ENCODE results near the gene UCMA. TPM values are rescaled to one million over a fixed set of nuclear protein-coding genes. Genes with fewer than 3 reads are reported as not detected.

UCMA gene
- total and polyA plus RNA-seq, 9 of the 15 experiments (the other 6 are each of a cell fraction or from before 2014, with no cell fraction given): not detected

DNA sequence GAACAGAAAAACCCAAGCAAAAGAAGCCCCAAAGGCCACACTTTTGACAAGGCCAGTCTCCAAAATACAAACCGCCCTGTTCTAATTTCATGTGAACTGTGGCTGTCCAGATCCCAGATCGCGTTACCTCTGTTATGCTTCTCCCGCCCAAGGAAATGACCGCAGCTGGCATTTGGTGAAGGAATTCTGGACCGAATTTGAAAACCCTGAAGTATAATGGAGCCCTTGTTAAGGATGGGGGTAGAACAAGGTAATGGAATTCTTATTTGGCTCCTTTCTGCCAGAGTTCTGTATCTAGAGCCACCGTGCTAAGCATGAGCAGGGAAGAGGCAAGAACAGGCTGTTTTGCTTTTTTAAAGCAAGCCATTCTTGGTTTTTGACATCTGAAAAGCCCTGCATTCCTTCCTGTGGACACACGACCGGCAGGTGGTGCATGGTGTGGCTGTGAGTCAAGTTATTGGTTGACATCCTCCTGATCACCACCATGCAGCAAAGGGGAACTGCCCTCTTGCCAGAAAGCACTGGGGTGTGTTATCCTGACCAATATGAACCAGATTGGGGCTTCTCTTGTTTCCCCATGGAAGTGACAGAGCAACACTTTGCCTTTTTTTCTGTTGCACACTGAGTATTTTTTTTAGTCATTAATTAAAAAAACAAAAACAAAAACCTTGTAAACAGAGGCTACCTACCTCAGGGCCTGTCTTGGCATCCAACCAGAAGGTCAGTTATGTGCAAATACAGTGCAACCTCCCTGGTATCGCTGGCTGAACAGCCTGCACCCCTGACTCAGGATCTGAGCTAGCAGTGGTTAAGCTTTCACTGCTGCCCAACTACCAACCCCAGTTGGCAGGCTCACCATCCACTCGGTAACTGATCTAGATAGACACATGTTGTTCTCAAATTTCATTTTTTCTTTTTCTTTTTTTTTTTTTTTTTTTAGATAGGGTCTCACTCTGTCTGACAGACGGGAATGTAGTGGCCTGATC lies 14.2 kb downstream of the UCMA start (continued):
- TF ChIP-seq E2F6 (IDR thresholded peaks at IDR 0.05; ENCODE audit: borderline replicate concordance in 1 of 2, extremely low read depth in 1 of 2, insufficient read depth in 1 of 2, insufficient read length in 1 of 2, low read depth in 1 of 2, low read length in 1 of 2, poor library complexity in 1 of 2, severe bottlenecking in 1 of 2) (peak in 1 of 2 experiments; percentile 16), ZNF561 (CRISPR knock-in tag; conservative IDR thresholded peaks at IDR 0.05) (no peak), CBFA2T3 (IDR thresholded peaks at IDR 0.05) (0 out of 2 replicates have a peak, but pooled peaks have one; percentile 23), CTBP1 (IDR thresholded peaks at IDR 0.05; ENCODE audit: borderline replicate concordance) (peak; percentile 47; the same call in 1 of the 2 replicates), MCM3 (IDR thresholded peaks at IDR 0.05) (no peak), RB1 (IDR thresholded peaks at IDR 0.05; ENCODE audit: low read depth) (0 out of 2 replicates have a peak, but pooled peaks have one; percentile 52), RAD21 (CRISPR knock-in tag; conservative IDR thresholded peaks at IDR 0.05 in 1 of 2, IDR thresholded peaks at IDR 0.05 in 1 of 2) (peak; percentile 49 to 75), MYNN (IDR thresholded peaks at IDR 0.05) (0 out of 2 replicates have a peak, but pooled peaks have one; percentile 35), MYNN (CRISPR knock-in tag; IDR thresholded peaks at IDR 0.05) (no peak), JUND (IDR thresholded peaks at IDR 0.05; ENCODE audit: borderline replicate concordance, low read depth, low read length) (0 out of 2 replicates have a peak, but pooled peaks have one; percentile 25), JUND (tag; IDR thresholded peaks at IDR 0.05; ENCODE audit: borderline replicate concordance, low read depth, low read length) (no peak; the same call in 2 of the 3 replicates), PTBP1 (IDR thresholded peaks at IDR 0.05; ENCODE audit: low read depth, low read length) (no peak), ZFP91 (CRISPR knock-in tag; IDR thresholded peaks at IDR 0.05) (no peak), NFIC (IDR thresholded peaks at IDR 0.05) (0 out of 2 replicates have a peak, but pooled peaks have one; percentile 28), MYBL2 (IDR thresholded peaks at IDR 0.05; ENCODE audit: low read depth) (no peak), MYBL2 (CRISPR knock-in tag; IDR thresholded peaks at IDR 0.05; ENCODE audit: borderline replicate concordance) (no peak), ZNF3 (CRISPR knock-in tag; IDR thresholded peaks at IDR 0.05) (no peak), ZNF57 (CRISPR knock-in tag; IDR thresholded peaks at IDR 0.05) (no peak), CREM (IDR thresholded peaks at IDR 0.05; ENCODE audit: low read depth) (peak; percentile 23; the same call in 1 of the 2 replicates), PRMT5 (CRISPR knock-in tag; IDR thresholded peaks at IDR 0.05) (no peak)
- TF ChIP-seq, protein P1, sequence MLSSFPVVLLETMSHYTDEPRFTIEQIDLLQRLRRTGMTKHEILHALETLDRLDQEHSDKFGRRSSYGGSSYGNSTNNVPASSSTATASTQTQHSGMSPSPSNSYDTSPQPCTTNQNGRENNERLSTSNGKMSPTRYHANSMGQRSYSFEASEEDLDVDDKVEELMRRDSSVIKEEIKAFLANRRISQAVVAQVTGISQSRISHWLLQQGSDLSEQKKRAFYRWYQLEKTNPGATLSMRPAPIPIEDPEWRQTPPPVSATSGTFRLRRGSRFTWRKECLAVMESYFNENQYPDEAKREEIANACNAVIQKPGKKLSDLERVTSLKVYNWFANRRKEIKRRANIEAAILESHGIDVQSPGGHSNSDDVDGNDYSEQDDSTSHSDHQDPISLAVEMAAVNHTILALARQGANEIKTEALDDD (IDR thresholded peaks at IDR 0.05): peak; percentile 81

Data from K562 (cell line).